HG02943 (cell line): Measurements from ENCODE around the gene APOM.

ENCODE experiments used
- ATAC-seq: cut with Tn5 transposase; IDR thresholded peaks from one replicate; pipeline ENCODE4 v1.9.1; 2021; ENCODE audit warnings: mild to moderate bottlenecking, low read depth, moderate library complexity; ENCODE audit not compliant: unreplicated experiment

Gene APOM

DNA sequence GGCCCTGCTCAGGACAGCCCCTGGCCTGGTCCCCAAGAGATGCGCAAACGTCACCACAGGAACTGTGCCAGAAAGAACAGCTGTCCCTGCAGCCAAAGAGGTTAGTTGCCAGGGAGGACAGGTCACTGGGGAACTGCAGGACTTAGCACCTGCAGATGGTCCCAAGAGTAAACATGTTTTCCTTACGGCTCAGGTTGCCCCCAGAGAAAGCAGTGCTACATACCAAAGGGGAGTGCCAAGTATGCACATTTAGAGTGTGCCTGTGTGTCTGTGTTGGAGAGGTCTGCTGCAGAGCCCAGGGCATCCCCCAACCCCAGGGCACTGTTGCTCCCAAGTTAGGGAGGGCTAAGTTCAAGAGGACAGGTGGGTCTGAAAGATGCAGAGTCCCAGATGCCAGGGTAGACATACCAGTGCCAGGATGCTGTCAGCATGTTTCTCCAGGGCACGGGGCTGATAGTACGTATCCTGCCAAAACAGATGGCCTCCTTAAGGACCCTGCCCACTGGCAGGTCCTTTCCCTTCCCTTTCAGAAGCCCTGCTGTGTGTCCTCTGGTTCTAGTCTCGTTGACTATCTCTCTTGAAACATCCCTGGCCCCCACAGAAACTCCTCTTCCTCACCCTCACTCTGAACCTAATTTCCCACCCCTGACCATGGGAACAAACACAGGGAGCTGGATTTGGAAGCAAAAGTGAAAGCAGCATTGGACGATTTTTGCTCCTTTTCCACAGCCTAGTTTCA is 46.1 kb downstream of the APOM start:
- no peak for ATAC-seq

DNA sequence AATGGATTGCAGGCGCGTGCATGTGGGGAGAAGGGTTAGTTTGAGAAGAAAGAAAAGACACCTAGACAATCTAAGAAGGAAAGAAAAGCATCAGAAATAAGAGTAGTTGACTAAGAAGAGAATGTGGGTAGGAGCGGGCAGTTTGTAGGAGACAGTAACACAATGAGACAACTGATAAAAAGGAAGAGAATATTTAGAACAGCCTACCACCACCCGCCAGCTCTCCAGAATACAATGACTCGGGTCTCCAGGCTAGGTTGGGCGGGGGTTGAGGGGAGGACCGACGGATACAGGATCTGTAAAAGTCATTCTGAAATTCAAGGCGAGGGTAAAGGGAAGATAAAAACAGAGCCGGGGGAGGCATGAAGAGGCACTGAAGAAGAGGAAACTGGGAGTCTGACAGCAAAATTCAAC is 46.7 kb downstream of the APOM start:
- ATAC-seq, result no peak

DNA sequence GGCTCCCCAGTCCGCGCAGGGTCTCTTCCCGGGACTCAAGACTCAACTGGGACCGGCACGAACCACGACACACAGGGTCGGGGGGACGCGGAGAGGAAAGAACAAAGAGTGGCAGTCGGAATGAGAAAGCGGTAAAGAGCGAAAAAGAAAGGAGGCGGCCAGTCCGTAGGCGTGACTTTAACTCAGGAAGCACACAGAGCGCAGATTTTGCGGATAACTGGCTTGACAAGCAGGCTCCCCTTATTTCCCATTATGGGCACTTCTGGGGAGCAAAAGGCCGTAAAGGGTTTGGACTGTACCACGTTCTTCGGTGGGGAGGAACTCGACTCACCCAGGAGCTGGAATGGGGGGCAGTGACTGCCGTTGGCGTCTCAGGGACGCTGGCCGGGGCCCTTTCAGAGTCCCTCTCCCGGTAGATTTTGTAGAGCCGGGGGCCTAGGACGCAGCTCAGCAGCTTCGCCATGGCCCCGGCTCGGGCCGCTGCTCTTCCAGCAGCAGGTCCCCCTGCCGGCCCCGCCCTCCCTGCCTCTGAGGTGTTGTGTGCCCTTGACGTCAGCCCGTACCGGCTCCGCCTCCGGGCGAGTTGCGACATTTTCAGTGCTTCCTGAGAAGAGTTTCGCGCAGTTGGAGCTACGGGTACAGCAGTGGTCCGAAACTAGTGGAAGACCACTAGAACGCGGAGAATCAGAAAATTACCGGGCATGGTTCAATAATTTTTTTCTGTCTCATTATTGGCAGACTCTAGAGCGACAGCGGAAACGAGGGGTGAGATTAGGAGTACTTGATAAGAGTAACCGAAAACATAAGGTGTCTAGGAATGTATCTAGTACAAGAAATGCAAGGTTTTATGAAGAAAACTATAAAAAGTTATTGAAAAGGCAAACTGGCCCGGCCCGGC is 47.4 kb downstream of the APOM start, which contains the start of gene ABHD16A:
Gene ABHD16A, minus strand, starts transcription at position 506 of the 898 bp plus-strand sequence. Its CDS starts 43 bp downstream, at position 463.
- peak; percentile 75 for ATAC-seq

DNA sequence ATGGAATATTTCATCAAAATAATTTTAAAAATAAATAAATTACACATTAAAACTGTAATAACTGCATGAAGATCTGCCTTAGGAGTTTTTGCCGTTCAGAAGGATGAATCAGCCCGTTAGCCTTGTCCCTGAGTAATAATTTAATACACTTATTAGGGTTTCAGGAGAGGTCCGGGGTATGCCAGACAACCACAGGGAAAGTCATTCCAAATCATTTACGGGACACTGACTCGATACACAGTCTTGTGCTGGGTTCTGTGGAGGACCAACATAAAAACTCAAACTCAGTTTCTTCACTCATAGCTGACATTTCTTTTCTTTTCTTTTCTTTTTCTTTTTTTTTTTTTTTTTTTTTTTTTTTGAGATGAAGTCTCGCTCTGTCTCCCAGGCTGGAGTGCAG is 50.2 kb downstream of the APOM start:
- ATAC-seq, result no peak

DNA sequence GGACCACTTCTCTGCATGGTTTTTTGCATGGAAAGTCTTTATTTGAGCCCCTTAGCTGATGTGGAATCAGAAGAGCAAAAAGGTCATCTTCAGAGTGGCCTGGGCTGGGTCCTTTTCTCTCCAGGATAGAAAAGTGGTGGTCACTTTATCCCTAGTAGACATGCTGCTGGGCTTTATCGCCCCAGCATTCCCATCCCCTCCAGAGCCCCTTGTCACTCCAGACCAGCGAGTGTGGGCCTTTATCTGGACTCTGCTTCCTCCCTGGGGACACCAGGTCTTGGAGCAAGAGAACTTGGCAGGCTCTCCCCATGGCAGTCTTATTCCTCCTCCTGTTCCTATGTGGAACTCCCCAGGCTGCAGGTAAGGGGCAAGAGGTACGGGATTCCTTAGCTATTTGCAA is 50.9 kb downstream of the APOM start, which contains the start of gene LY6G6F:
Gene LY6G6F, plus strand, starts transcription at position 268 of the 400 bp plus-strand sequence. Its CDS starts 41 bp downstream, at position 309.
- no peak for ATAC-seq

DNA sequence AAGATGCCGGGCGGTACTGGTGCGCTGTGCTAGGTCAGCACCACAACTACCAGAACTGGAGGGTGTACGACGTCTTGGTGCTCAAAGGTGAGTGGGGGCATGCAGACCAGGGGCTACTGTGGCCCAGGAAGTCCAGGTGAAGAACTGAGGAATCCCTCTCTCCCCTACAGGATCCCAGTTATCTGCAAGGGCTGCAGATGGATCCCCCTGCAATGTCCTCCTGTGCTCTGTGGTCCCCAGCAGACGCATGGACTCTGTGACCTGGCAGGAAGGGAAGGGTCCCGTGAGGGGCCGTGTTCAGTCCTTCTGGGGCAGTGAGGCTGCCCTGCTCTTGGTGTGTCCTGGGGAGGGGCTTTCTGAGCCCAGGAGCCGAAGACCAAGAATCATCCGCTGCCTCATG is 52.0 kb downstream of the APOM start:
- no peak for ATAC-seq
